HG03066 (cell line): Measurements from ENCODE around the gene GSTM2.
"Not testable (repeated sequence)": the region's sequence is repeated elsewhere in the genome, so short reads cannot be mapped to it uniquely, and the experiment has no call there.

Experiments used
- ATAC-seq: cut with Tn5 transposase; IDR thresholded peaks from one replicate; pipeline ENCODE4 v1.9.1; 2021; ENCODE audit warnings: low read depth; ENCODE audit not compliant: unreplicated experiment

Gene GSTM2

GRCh38 chr1:109711593-109712320 lies 43.9 kb downstream of the GSTM2 start, which contains the start of gene GSTM5:
GSTM5 (plus strand) TSS chr1:109712251; CDS start chr1:109712313, 62 bp downstream.
- not testable (repeated sequence) for ATAC-seq

GRCh38 chr1:109712321-109712864 lies 44.5 kb downstream of the GSTM2 start:
- no peak for ATAC-seq

- no peak for ATAC-seq
These were observed 45.8 kb downstream of the GSTM2 start for GRCh38 chr1:109713636-109714035.

- no peak for ATAC-seq
These were observed 47.0 kb downstream of the GSTM2 start for GRCh38 chr1:109714661-109715372.

GRCh38 chr1:109716121-109716520 lies 48.3 kb downstream of the GSTM2 start:
- ATAC-seq, result no peak

GRCh38 chr1:109716570-109717090 lies 48.8 kb downstream of the GSTM2 start:
- ATAC-seq, result no peak

GRCh38 chr1:109717729-109718128 lies 49.9 kb downstream of the GSTM2 start:
- no peak for ATAC-seq

GRCh38 chr1:109718495-109718894 lies 50.6 kb downstream of the GSTM2 start:
- ATAC-seq, result no peak

GRCh38 chr1:109719337-109719837 lies 51.5 kb downstream of the GSTM2 start:
- ATAC-seq, result no peak

GRCh38 chr1:109721042-109721441 lies 53.2 kb downstream of the GSTM2 start:
- ATAC-seq, result no peak

GRCh38 chr1:109721971-109722370 lies 54.1 kb downstream of the GSTM2 start:
- ATAC-seq, result no peak

GRCh38 chr1:109722908-109723691 lies 55.2 kb downstream of the GSTM2 start:
- no peak for ATAC-seq
